GM12891 (cell line): ENCODE data around the gene TRERF1.
"Not testable (repeated sequence)": the region's sequence is repeated elsewhere in the genome, so short reads cannot be mapped to it uniquely, and the experiment has no call there.

Source experiments
- PAX5 ChIP-seq: IDR thresholded peaks from 2 replicates; pipeline ENCODE4 v1.6.1; 2011; ENCODE audit warnings: low read length, moderate library complexity, mild to moderate bottlenecking; ENCODE audit not compliant: insufficient read depth, severe bottlenecking
- POLR2A ChIP-seq: IDR thresholded peaks from 2 replicates; pipeline ENCODE4 v1.6.1; 2011; ENCODE audit warnings: low read depth, low read length, control low read depth
- POLR2AphosphoS5 ChIP-seq: IDR thresholded peaks from 2 replicates; pipeline ENCODE4 v1.6.1; 2011; ENCODE audit warnings: low read depth, low read length, control low read depth

GRCh38 chr6:42216495-42216894, 235.2 kb downstream of the TRERF1 start:
- TF ChIP-seq POLR2AphosphoS5, POLR2A, PAX5: not testable (repeated sequence)
